Fibroblast of lung (primary cell): ENCODE data around the gene CCSER2. TPM values are rescaled to one million over a fixed set of nuclear protein-coding genes. Genes with fewer than 3 reads are reported as not detected.

Experiments used
- DNase-seq, 2 donors: peaks; one replicate each; pipeline versions ENCODE4 v3.0.0 to v3.0.0-alpha.2; 2010; ENCODE audit warnings: low read depth in 2 of 2
- H2AFZ ChIP-seq: 2 replicates; pipeline ENCODE4 v1.5.1; 2012; ENCODE audit warnings: low read length, control low read depth, inconsistent platforms
- H3K27ac ChIP-seq: 2 replicates; pipeline ENCODE4 v1.5.1; 2011; ENCODE audit warnings: low read length, control low read depth; ENCODE audit not compliant: insufficient read depth
- H3K27me3 ChIP-seq: 2 replicates; pipeline ENCODE4 v1.5.1; 2011; ENCODE audit warnings: mild to moderate bottlenecking, low read length; ENCODE audit not compliant: control insufficient read depth, insufficient read depth
- H3K36me3 ChIP-seq: 2 replicates; pipeline ENCODE4 v1.5.1; 2011; ENCODE audit warnings: low read length; ENCODE audit not compliant: control insufficient read depth, insufficient read depth
- H3K4me1 ChIP-seq: 2 replicates; pipeline ENCODE4 v1.5.1; 2011; ENCODE audit warnings: low read length; ENCODE audit not compliant: control insufficient read depth, insufficient read depth; ENCODE audit errors: extremely low read depth
- H3K4me2 ChIP-seq: 2 replicates; pipeline ENCODE4 v1.5.1; 2011; ENCODE audit warnings: low read length, control low read depth; ENCODE audit not compliant: insufficient read depth; ENCODE audit errors: extremely low read depth
- H3K4me3 ChIP-seq, 4 experiments: fragments of 200-600 bp in 1 of 4; sonication (generic) in 1 of 4; replicated peaks in 1 of 4; 2 replicates each; pipeline ENCODE4 v1.5.1; 2011 to 2016; ENCODE audit warnings: low read length in 4 of 4, low read depth in 3 of 4, mild to moderate bottlenecking in 3 of 4, control low read depth in 2 of 4, inconsistent platforms in 1 of 4, mixed read lengths in 1 of 4; ENCODE audit not compliant: insufficient read depth in 1 of 4; ENCODE audit errors: control extremely low read depth in 1 of 4
- H3K79me2 ChIP-seq: 2 replicates; pipeline ENCODE4 v1.5.1; 2012; ENCODE audit warnings: mild to moderate bottlenecking, low read length, inconsistent platforms; ENCODE audit not compliant: control insufficient read depth, insufficient read depth
- H3K9ac ChIP-seq: 2 replicates; pipeline ENCODE4 v1.5.1; 2011; ENCODE audit warnings: mild to moderate bottlenecking, low read length, control low read depth; ENCODE audit not compliant: insufficient read depth
- H3K9me3 ChIP-seq: 2 replicates; pipeline ENCODE4 v1.5.1; 2012; ENCODE audit warnings: low read depth, low read length; ENCODE audit not compliant: control insufficient read depth, insufficient read depth
- H4K20me1 ChIP-seq: 2 replicates; pipeline ENCODE4 v1.5.1; 2011; ENCODE audit warnings: low read length; ENCODE audit not compliant: control insufficient read depth, insufficient read depth; ENCODE audit errors: extremely low read depth
- EZH2 ChIP-seq: IDR thresholded peaks from 2 replicates; pipeline ENCODE4 v1.5.1; 2012; ENCODE audit warnings: low read length, control low read depth, mild to moderate bottlenecking; ENCODE audit errors: missing control alignments
- polyA plus RNA-seq, 2 donors: library from polyadenylated mRNA; depleted of rRNA in 1 of 2; stranded (reverse) in 1 of 2; unstranded in 1 of 2; fragments of >200 nt; gene quantifications; 2 replicates each; pipeline ENCODE4 v1.2.1, GENCODE V29; 2011 to 2012; ENCODE audit warnings: missing spikeins in 1 of 2
- total RNA-seq: library from RNA; depleted of rRNA; stranded (reverse); fragments of >200 nt; gene quantifications from 2 replicates; pipeline ENCODE4 v1.2.1, GENCODE V29; 2014
- TF ChIP-seq, protein P1 (sequence below), 2 donors: IDR thresholded peaks in 1 of 2; conservative IDR thresholded peaks in 1 of 2; 1 replicate in 1 of 2; 2 replicates in 1 of 2; pipeline ENCODE4 v1.5.1; 2011 to 2012; ENCODE audit warnings: low read length in 2 of 2, control low read depth in 1 of 2, inconsistent platforms in 1 of 2, low read depth in 1 of 2, mild to moderate bottlenecking in 1 of 2

Gene CCSER2
- total and polyA plus RNA-seq, 2 donors (not counting 1 experiment from before 2014, with no cell fraction given), result 28.2 to 65.4 TPM

GRCh38 chr10:84499846-84500245 lies 171.5 kb downstream of the CCSER2 start:
- Histone ChIP-seq H2AFZ (no peak overlapping the region), H3K4me3 (no peak overlapping the region), H3K9ac (no peak overlapping the region), H3K79me2 (peaks cover 4% of the 10 kb centered on the region), H3K4me2 (no peak overlapping the region), H3K27ac (no peak overlapping the region), H3K9me3 (no peaks in the 10 kb centered on the region), H3K27me3 (no peaks in the 10 kb centered on the region), H3K36me3 (no peaks in the 10 kb centered on the region), H4K20me1 (no peaks in the 10 kb centered on the region), H3K4me1 (no peaks in the 10 kb centered on the region)
- DNase-seq, result peak in 1 of 2 donors; percentile 38
- TF ChIP-seq, protein P1, sequence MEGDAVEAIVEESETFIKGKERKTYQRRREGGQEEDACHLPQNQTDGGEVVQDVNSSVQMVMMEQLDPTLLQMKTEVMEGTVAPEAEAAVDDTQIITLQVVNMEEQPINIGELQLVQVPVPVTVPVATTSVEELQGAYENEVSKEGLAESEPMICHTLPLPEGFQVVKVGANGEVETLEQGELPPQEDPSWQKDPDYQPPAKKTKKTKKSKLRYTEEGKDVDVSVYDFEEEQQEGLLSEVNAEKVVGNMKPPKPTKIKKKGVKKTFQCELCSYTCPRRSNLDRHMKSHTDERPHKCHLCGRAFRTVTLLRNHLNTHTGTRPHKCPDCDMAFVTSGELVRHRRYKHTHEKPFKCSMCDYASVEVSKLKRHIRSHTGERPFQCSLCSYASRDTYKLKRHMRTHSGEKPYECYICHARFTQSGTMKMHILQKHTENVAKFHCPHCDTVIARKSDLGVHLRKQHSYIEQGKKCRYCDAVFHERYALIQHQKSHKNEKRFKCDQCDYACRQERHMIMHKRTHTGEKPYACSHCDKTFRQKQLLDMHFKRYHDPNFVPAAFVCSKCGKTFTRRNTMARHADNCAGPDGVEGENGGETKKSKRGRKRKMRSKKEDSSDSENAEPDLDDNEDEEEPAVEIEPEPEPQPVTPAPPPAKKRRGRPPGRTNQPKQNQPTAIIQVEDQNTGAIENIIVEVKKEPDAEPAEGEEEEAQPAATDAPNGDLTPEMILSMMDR (conservative IDR thresholded peaks at IDR 0.05 in 1 of 2, IDR thresholded peaks at IDR 0.05 in 1 of 2; ENCODE audit: low read depth in 1 of 2, low read length in 2 of 2), result no peak
- no peak for TF ChIP-seq EZH2

GRCh38 chr10:84510121-84510520 lies 181.7 kb downstream of the CCSER2 start:
- DNase-seq, result peak; percentile 20 to 74
- no peak overlapping the region for H2AFZ ChIP-seq
- no peaks in the 10 kb centered on the region for H3K9me3 ChIP-seq
- H3K9ac ChIP-seq, result no peak overlapping the region
- H3K27me3 ChIP-seq, result no peaks in the 10 kb centered on the region
- H3K36me3 ChIP-seq, result peaks cover 3% of the 10 kb centered on the region
- H3K4me3 ChIP-seq, result no peak overlapping the region
- no peak overlapping the region for H3K4me2 ChIP-seq
- TF ChIP-seq EZH2, result no peak
- TF ChIP-seq, protein P1 (conservative IDR thresholded peaks at IDR 0.05 in 1 of 2, IDR thresholded peaks at IDR 0.05 in 1 of 2; ENCODE audit: low read depth in 1 of 2, low read length in 2 of 2), result no peak
- H3K4me1 ChIP-seq, result peaks cover 4% of the 10 kb centered on the region
- no peaks in the 10 kb centered on the region for H4K20me1 ChIP-seq
- no peaks in the 10 kb centered on the region for H3K79me2 ChIP-seq
- H3K27ac ChIP-seq, result no peak overlapping the region

GRCh38 chr10:84511106-84511505 lies 182.7 kb downstream of the CCSER2 start:
- Histone ChIP-seq H3K9me3 (no peaks in the 10 kb centered on the region), H3K4me3 (no peak overlapping the region), H3K4me2 (no peak overlapping the region), H2AFZ (no peak overlapping the region), H4K20me1 (no peaks in the 10 kb centered on the region), H3K36me3 (peaks cover 3% of the 10 kb centered on the region), H3K27me3 (no peaks in the 10 kb centered on the region), H3K9ac (no peak overlapping the region), H3K79me2 (no peaks in the 10 kb centered on the region), H3K4me1 (peaks cover 4% of the 10 kb centered on the region), H3K27ac (no peak overlapping the region)
- DNase-seq, result peak in 1 of 2 donors; percentile 19
- no peak for TF ChIP-seq EZH2
- TF ChIP-seq, protein P1 (conservative IDR thresholded peaks at IDR 0.05 in 1 of 2, IDR thresholded peaks at IDR 0.05 in 1 of 2; ENCODE audit: low read depth in 1 of 2, low read length in 2 of 2), result no peak
